GM13977 (cell line): ENCODE results near the gene IGFLR1.
"Not testable (repeated sequence)": the region's sequence is repeated elsewhere in the genome, so short reads cannot be mapped to it uniquely, and the experiment has no call there.

Experiments
- DNase-seq: peaks from one replicate; pipeline ENCODE4 v3.0.0; 2012; ENCODE audit warnings: low spot score
- in situ Hi-C: fragments of 300-500 bp; cut with MboI; formaldehyde crosslinking; loops from one replicate; pipeline ENCODE4 v1.12.0; 2022; ENCODE audit warnings: low sequenced_read_pairs, low pct_unique_long_range_greater_than_20kb, mixed read lengths, inconsistent platforms; ENCODE audit not compliant: unreplicated experiment
- TF ChIP-seq, protein P1 (sequence below): IDR thresholded peaks from 2 replicates; pipeline ENCODE4 v1.5.1; 2012; ENCODE audit warnings: mild to moderate bottlenecking, control low read depth; ENCODE audit not compliant: insufficient read depth; ENCODE audit errors: extremely low read depth, missing control alignments

IGFLR1 gene

DNA sequence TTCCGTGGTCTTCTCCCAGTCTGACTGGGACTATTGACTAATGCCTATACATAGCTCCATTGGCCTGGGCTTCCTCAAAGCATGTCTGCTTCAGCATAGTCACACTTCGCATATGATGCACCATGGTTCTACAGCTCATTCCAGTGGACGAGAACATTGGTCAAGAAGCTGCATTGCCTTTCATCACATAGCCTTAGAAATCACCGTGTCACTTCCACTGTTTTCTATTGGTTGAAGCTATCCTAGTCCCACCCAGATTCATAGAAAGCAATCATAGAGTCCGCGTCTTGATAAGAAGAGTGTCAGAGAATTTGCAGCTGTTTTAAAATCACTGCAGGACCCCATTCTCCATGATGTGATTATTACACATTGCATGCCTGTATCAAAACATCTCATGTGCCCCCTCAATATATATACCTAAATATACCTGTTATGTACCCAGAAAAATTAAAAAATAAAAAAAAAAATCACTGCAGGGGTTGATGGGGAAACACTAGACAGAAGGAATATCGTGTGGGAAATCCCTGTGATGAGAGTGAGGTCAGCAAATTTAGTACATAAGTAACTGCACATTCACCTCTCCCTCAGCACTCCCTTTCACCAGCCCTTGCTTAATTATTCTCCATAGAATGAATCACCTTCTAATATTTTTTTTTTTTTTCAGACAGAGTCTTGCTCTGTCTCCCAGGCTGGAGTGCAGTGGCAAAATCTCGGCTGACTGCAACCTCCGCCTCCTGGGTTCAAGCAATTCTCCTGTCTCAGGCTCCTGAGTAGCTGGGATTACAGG is 31.0 kb upstream of the IGFLR1 start:
- no peak for DNase-seq
- TF ChIP-seq, protein P1, sequence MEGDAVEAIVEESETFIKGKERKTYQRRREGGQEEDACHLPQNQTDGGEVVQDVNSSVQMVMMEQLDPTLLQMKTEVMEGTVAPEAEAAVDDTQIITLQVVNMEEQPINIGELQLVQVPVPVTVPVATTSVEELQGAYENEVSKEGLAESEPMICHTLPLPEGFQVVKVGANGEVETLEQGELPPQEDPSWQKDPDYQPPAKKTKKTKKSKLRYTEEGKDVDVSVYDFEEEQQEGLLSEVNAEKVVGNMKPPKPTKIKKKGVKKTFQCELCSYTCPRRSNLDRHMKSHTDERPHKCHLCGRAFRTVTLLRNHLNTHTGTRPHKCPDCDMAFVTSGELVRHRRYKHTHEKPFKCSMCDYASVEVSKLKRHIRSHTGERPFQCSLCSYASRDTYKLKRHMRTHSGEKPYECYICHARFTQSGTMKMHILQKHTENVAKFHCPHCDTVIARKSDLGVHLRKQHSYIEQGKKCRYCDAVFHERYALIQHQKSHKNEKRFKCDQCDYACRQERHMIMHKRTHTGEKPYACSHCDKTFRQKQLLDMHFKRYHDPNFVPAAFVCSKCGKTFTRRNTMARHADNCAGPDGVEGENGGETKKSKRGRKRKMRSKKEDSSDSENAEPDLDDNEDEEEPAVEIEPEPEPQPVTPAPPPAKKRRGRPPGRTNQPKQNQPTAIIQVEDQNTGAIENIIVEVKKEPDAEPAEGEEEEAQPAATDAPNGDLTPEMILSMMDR: no peak
- in situ Hi-C loops: no loop called here

DNA sequence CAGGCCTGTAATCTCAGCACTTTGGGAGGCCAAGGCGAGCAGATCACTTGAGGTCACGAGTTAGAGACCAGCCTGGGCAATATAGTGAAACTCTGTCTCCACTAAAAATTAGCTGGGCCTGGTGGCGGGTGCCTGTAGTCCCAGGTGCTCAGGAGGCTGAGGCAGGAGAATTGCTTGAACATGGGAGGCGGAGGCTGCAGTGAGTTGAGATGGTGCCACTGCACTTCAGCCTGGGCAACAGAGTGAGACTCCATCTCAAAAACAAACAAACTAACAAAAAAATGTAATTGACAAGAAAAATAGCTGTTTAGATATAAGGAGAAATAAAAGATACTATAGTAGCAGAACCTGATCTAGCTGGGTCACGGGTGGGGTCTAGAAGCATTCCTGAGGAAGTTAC is 30.1 kb upstream of the IGFLR1 start:
- DNase-seq, in situ Hi-C loops: not testable (repeated sequence)

DNA sequence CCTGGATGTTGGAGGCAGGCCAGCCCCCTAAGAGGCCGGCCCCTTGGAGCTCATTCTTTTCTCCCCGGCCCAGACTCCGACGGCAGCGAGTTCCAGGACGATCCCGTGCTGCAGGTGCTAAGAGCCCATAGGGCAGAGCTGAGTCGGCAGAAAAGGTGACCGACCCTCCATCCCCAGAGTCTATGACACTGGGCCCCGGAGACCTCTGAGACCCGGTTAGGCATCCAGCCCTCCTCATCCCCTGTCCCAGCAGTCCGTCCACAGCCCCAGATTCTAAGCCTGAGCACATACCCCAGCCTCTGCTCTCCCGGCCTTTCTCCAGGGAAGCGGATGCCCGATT is 25.8 kb upstream of the IGFLR1 start:
- in situ Hi-C loops: no loop called here
- TF ChIP-seq, protein P1: no peak
- no peak for DNase-seq

DNA sequence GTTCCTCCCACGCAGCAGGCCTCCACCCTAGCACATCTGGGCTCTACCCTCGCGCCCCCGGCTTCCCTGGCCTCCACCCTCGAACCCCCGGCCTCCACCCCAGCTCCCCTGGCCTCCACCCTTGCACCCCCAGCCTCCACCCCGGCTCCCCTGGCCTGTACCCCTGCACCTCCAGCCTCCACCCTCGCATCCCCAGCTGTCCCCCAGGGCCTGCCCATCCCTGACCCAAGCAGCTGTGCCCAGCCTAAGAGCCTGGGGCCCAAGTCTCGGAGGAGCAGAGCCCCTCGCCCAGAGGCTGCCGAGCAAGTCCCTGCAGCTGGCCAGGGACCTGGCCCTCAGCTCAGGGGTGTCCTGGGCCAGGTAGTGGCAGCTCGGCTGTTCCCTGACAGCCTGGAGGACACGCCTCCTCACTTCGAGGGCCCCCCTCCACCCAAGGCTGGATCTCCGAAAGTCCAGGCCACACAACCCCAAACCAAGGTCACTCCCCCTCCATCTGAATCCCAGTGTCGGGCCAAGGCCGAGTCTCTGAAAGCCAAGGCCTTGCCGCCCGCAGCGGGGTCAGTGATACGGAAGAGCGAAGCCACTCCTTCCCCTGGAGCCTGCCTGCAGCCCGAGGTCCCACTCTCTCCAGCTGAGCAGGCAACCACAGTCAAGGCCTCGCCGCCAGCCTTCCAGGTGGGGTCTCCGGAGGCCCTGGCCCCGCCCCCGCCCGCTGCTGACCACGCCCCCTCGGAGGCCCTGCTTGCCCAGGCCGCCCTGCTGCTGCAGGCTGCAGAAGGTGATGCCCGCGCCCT is 25.2 kb upstream of the IGFLR1 start:
- in situ Hi-C loops: no loop called here
- DNase-seq: peak; percentile 26
- TF ChIP-seq, protein P1: no peak

DNA sequence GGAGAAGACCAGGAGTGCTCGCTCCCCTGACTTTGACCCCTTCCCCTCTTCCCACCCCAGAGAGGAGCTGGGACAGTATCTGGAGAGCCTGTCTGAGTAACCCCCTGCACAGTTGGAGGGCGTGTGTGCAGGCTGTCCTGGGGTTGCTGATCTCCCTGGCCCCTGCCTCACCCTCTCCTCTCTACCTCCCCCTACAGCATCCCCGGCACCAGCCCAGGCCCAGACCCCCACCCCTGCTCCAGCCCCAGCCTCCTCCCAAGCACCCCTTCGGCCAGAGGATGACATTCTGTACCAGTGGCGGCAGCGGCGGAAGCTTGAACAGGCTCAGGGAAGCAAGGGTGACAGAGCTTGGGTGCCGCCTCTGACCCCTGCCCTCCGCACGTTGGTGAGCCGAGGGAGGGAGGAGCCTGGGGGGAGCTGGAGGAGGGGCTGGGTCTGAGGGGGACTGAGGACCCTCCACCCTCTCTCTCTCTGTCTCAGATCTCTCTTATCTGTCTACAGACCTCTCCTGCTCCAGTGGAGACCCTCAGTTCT is 24.4 kb upstream of the IGFLR1 start:
- no peak for DNase-seq
- in situ Hi-C loops: no loop called here
- TF ChIP-seq, protein P1: no peak

DNA sequence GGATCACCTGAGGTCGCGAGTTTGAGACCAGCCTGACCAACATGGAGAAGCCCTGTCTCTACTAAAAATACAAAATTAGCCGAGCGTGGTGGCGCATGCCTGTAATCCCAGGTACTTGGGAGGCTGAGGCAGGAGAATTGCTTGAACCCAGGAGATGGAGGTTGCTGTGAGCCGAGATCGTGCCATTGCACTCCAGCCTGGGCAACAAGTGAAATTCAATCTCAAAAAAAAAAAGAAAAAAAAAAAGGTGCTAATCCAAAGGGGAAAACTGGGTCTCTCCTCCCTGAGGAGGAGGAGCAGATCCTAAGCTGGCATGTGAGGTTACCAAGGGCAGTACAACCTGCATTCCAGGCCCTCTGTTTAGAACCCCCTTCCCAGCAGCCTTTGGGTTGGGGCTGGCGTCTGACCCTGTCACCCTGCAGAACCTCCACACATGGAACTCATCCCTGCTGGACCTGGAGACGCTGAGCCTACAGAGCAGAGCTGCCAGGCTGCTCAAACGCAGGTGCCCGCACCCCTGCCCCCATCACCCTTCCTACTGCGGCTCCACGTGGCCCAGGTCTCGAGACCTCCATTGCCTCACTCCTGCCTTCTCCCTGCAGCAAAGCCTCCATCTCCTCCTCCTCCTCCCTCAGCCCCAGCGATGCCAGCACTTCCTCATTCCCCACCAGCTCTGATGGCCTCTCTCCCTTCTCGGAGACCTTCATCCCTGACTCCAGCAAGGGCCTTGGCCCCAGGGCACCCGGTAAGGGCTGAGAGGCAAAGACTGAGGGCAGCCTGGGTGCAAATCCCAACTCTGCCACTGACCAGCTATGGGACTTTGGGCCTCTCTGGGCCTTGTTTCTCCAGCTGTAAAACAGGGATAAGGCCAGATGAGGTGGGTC is 22.4 kb upstream of the IGFLR1 start:
- in situ Hi-C loops: no loop called here
- TF ChIP-seq, protein P1: no peak
- no peak for DNase-seq
